Liver (tissue), 9 donors: ENCODE measurements around the gene ATP11B. TPM values are rescaled to one million over a fixed set of nuclear protein-coding genes. Genes with fewer than 3 reads are reported as not detected.

Experiments used
- DNase-seq: peaks from one replicate; pipeline ENCODE4 v3.0.0-alpha.2; 2017; ENCODE audit warnings: low spot score
- H3K27ac ChIP-seq, 2 donors: one replicate each; pipeline ENCODE4 v1.7.0; 2013; ENCODE audit warnings: inconsistent platforms in 2 of 2, low read length in 2 of 2, control low read depth in 1 of 2, low read depth in 1 of 2, mild to moderate bottlenecking in 1 of 2
- H3K27me3 ChIP-seq, 4 donors: one replicate each; pipeline versions ENCODE4 v1.6.1 to v1.7.0; 2013; ENCODE audit warnings: low read length in 3 of 4, inconsistent platforms in 1 of 4, mild to moderate bottlenecking in 1 of 4, moderate library complexity in 1 of 4; ENCODE audit not compliant: control insufficient read depth in 4 of 4, insufficient read depth in 4 of 4
- H3K36me3 ChIP-seq, 4 donors: one replicate each; pipeline versions ENCODE4 v1.6.1 to v1.7.0; 2013; ENCODE audit warnings: low read length in 3 of 4, mild to moderate bottlenecking in 3 of 4, low read depth in 1 of 4, moderate library complexity in 1 of 4; ENCODE audit not compliant: control insufficient read depth in 4 of 4, insufficient read depth in 3 of 4
- H3K4me1 ChIP-seq, 4 donors: one replicate each; pipeline versions ENCODE4 v1.6.1 to v1.7.0; 2013; ENCODE audit warnings: low read length in 3 of 4, mild to moderate bottlenecking in 3 of 4, moderate library complexity in 1 of 4; ENCODE audit not compliant: control insufficient read depth in 4 of 4, insufficient read depth in 4 of 4
- H3K4me3 ChIP-seq, 3 donors: one replicate each; pipeline versions ENCODE4 v1.6.1 to v1.7.0; 2013; ENCODE audit warnings: low read length in 3 of 3, control low read depth in 1 of 3, low read depth in 1 of 3, mild to moderate bottlenecking in 1 of 3
- H3K9ac ChIP-seq, 2 donors: one replicate each; pipeline ENCODE4 v1.7.0; 2013; ENCODE audit warnings: low read length in 2 of 2, mild to moderate bottlenecking in 2 of 2, moderate library complexity in 2 of 2, control low read depth in 1 of 2, low read depth in 1 of 2
- H3K9me3 ChIP-seq, 4 donors: one replicate each; pipeline versions ENCODE4 v1.6.1 to v1.7.0; 2013; ENCODE audit warnings: low read length in 3 of 4; ENCODE audit not compliant: control insufficient read depth in 4 of 4
- FOXA1 ChIP-seq: IDR thresholded peaks from 2 replicates; pipeline ENCODE4 v1.6.1; 2016; ENCODE audit warnings: antibody characterized with exemption
- FOXA2 ChIP-seq: IDR thresholded peaks from 2 replicates; pipeline ENCODE4 v1.6.1; 2016; ENCODE audit warnings: antibody characterized with exemption
- GABPA ChIP-seq, 2 donors: IDR thresholded peaks in 1 of 2; conservative IDR thresholded peaks in 1 of 2; 2 replicates each; pipeline ENCODE4 v1.6.1; 2016; ENCODE audit warnings: antibody characterized with exemption in 2 of 2, mild to moderate bottlenecking in 1 of 2, moderate library complexity in 1 of 2
- HNF4A ChIP-seq, 2 donors: conservative IDR thresholded peaks; 2 replicates each; pipeline ENCODE4 v1.6.1; 2016; ENCODE audit warnings: antibody characterized with exemption in 2 of 2, mild to moderate bottlenecking in 2 of 2
- HNF4G ChIP-seq: IDR thresholded peaks from 2 replicates; pipeline ENCODE4 v1.6.1; 2016; ENCODE audit warnings: antibody characterized with exemption
- JUND ChIP-seq, 2 donors: IDR thresholded peaks; 2 replicates each; pipeline ENCODE4 v1.6.1; 2016; ENCODE audit warnings: antibody characterized with exemption in 2 of 2
- NR2F2 ChIP-seq: IDR thresholded peaks from 2 replicates; pipeline ENCODE4 v1.6.1; 2016; ENCODE audit warnings: antibody characterized with exemption
- RAD21 ChIP-seq, 2 donors: IDR thresholded peaks; 2 replicates each; pipeline ENCODE4 v1.6.1; 2016; ENCODE audit warnings: antibody characterized with exemption in 2 of 2, mild to moderate bottlenecking in 2 of 2
- RXRA ChIP-seq, 2 donors: IDR thresholded peaks; 2 replicates each; pipeline ENCODE4 v1.6.1; 2017 to 2018; ENCODE audit warnings: antibody characterized with exemption in 2 of 2, mild to moderate bottlenecking in 1 of 2
- SP1 ChIP-seq: IDR thresholded peaks from 2 replicates; pipeline ENCODE4 v1.6.1; 2018; ENCODE audit warnings: antibody characterized with exemption, mild to moderate bottlenecking
- TAF1 ChIP-seq: conservative IDR thresholded peaks from 2 replicates; pipeline ENCODE4 v1.6.1; 2016; ENCODE audit warnings: antibody characterized with exemption, mild to moderate bottlenecking
- YY1 ChIP-seq: IDR thresholded peaks from 2 replicates; pipeline ENCODE4 v1.6.1; 2016; ENCODE audit warnings: antibody characterized with exemption, mild to moderate bottlenecking
- WGBS: extraction: QIAGEN DNeasy Blood & Tissue Kit; methylation state at CpG from one replicate; pipeline ENCODE4 v1.1.7; 2013; 5-methylcytosine and 5-hydroxymethylcytosine counted together
- polyA plus RNA-seq, 2 donors: library from polyadenylated mRNA; stranded (reverse) in 1 of 2; unstranded in 1 of 2; fragments of 200-250 nt in 1 of 2; fragments of >200 nt in 1 of 2; fragmentation: Nextera tagmentation in 1 of 2; extraction: Ambion mirVana in 1 of 2; gene quantifications; one replicate each; pipeline versions ENCODE4 v1.2.1 to v1.2.3, GENCODE V29; 2013 to 2015
- total RNA-seq, 2 donors: library from RNA; depleted of rRNA; stranded (reverse); fragments of >200 nt; gene quantifications; one replicate each; pipeline ENCODE4 v1.2.3, GENCODE V29; 2014
- TF ChIP-seq, protein P1 (sequence below): IDR thresholded peaks from 2 replicates; pipeline ENCODE4 v1.6.1; 2016; ENCODE audit warnings: antibody characterized with exemption
- TF ChIP-seq, protein P2 (sequence below): IDR thresholded peaks from 2 replicates; pipeline ENCODE4 v1.6.1; 2016; ENCODE audit warnings: antibody characterized with exemption
- TF ChIP-seq, protein P3 (sequence below): fragments of 150-350 bp; IDR thresholded peaks from 2 replicates; pipeline ENCODE4 v1.5.1; 2017; ENCODE audit warnings: improper control_type of control experiment, low read depth, low read length; ENCODE audit not compliant: missing input control
- TF ChIP-seq, protein P4 (sequence below): IDR thresholded peaks from 2 replicates; pipeline ENCODE4 v1.6.1; 2016; ENCODE audit warnings: antibody characterized with exemption
- TF ChIP-seq, protein P5 (sequence below): IDR thresholded peaks from 2 replicates; pipeline ENCODE4 v1.6.1; 2016; ENCODE audit warnings: antibody characterized with exemption, mild to moderate bottlenecking
- donor health status: healthy.
- donor health status: healthy.
- donor health status: healthy.
- donor health status: healthy.
- donor health status: healthy.

Gene ATP11B
- total and polyA plus RNA-seq, 4 donors, result 5.9 to 49.6 (median 19.0) TPM

DNA sequence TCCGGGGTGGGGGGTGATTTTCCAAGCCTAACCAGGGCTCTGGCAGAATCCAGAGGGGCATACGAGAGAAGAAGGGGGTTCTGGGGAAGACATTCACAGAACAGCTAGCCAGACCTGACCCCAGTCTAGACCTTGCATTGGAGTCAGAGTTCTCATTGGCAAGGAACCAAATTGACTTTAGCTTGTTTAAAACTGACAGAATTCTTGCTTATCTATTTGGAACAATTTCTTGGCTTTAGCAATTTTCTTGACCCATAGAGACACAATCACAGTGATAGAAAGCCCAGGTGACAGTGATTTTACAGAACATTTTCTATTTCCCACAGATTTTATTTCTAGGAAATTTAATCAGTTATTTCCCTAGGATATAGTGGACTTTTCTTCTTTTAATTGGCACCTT is 23.6 kb upstream of the ATP11B start:
- H3K27ac ChIP-seq, result no peak overlapping the region
- no peak for DNase-seq
- WGBS, result 69% methylated on average over 2 of the region's 2 CpGs
- no peak overlapping the region for H3K9ac ChIP-seq
- TF ChIP-seq FOXA2 (no peak), SP1 (no peak), JUND (IDR thresholded peaks at IDR 0.05) (no peak), HNF4G (no peak), HNF4A (conservative IDR thresholded peaks at IDR 0.05) (no peak), GABPA (IDR thresholded peaks at IDR 0.05 in 1 of 2, conservative IDR thresholded peaks at IDR 0.05 in 1 of 2) (no peak), TAF1 (no peak), NR2F2 (no peak)
- TF ChIP-seq, protein P1, sequence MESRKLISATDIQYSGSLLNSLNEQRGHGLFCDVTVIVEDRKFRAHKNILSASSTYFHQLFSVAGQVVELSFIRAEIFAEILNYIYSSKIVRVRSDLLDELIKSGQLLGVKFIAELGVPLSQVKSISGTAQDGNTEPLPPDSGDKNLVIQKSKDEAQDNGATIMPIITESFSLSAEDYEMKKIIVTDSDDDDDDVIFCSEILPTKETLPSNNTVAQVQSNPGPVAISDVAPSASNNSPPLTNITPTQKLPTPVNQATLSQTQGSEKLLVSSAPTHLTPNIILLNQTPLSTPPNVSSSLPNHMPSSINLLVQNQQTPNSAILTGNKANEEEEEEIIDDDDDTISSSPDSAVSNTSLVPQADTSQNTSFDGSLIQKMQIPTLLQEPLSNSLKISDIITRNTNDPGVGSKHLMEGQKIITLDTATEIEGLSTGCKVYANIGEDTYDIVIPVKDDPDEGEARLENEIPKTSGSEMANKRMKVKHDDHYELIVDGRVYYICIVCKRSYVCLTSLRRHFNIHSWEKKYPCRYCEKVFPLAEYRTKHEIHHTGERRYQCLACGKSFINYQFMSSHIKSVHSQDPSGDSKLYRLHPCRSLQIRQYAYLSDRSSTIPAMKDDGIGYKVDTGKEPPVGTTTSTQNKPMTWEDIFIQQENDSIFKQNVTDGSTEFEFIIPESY, result no peak
- TF ChIP-seq, protein P2, sequence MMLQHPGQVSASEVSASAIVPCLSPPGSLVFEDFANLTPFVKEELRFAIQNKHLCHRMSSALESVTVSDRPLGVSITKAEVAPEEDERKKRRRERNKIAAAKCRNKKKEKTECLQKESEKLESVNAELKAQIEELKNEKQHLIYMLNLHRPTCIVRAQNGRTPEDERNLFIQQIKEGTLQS, result no peak
- TF ChIP-seq, protein P3, sequence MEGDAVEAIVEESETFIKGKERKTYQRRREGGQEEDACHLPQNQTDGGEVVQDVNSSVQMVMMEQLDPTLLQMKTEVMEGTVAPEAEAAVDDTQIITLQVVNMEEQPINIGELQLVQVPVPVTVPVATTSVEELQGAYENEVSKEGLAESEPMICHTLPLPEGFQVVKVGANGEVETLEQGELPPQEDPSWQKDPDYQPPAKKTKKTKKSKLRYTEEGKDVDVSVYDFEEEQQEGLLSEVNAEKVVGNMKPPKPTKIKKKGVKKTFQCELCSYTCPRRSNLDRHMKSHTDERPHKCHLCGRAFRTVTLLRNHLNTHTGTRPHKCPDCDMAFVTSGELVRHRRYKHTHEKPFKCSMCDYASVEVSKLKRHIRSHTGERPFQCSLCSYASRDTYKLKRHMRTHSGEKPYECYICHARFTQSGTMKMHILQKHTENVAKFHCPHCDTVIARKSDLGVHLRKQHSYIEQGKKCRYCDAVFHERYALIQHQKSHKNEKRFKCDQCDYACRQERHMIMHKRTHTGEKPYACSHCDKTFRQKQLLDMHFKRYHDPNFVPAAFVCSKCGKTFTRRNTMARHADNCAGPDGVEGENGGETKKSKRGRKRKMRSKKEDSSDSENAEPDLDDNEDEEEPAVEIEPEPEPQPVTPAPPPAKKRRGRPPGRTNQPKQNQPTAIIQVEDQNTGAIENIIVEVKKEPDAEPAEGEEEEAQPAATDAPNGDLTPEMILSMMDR, result no peak
- no peaks in the 10 kb centered on the region for H3K27me3 ChIP-seq
- no peak overlapping the region for H3K4me3 ChIP-seq
- H3K36me3 ChIP-seq, result no peaks in the 10 kb centered on the region
- no peaks in the 10 kb centered on the region for H3K9me3 ChIP-seq
- H3K4me1 ChIP-seq, result peaks cover 0 to 7% (median 3%) of the 10 kb centered on the region in 4 donors

DNA sequence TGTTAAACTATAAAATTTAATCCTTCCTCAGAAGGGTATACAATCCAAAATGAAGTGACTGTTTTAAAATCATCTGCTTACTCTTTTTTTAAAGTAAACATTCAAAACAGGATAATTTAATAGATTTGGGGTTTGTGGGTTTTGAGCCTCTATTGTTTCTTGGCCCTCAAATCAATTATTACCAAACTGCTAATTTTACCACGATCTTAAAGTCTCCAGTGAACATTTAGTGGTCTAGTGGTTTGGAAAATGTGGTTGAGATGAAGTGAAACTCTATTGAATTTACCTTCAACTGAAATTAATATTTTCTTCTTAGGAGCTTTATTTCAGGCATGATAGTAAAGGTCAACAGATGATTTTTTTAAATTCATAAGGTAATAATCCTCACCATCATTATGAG is 11.2 kb upstream of the ATP11B start:
- DNase-seq, result no peak
- Histone ChIP-seq H3K4me3 (no peak overlapping the region), H3K9ac (no peak overlapping the region), H3K27ac (no peak overlapping the region), H3K36me3 (no peaks in the 10 kb centered on the region), H3K27me3 (no peaks in the 10 kb centered on the region), H3K4me1 (no peaks in the 10 kb centered on the region), H3K9me3 (peaks cover 0 to 2% (median under 1%) of the 10 kb centered on the region in 4 donors)
- TF ChIP-seq FOXA2, result no peak
- no peak for TF ChIP-seq NR2F2
- TF ChIP-seq, protein P3, result no peak
- TF ChIP-seq, protein P4, sequence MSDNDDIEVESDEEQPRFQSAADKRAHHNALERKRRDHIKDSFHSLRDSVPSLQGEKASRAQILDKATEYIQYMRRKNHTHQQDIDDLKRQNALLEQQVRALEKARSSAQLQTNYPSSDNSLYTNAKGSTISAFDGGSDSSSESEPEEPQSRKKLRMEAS, result no peak
- TF ChIP-seq FOXA1, result no peak
- no peak for TF ChIP-seq TAF1
- TF ChIP-seq, protein P5, sequence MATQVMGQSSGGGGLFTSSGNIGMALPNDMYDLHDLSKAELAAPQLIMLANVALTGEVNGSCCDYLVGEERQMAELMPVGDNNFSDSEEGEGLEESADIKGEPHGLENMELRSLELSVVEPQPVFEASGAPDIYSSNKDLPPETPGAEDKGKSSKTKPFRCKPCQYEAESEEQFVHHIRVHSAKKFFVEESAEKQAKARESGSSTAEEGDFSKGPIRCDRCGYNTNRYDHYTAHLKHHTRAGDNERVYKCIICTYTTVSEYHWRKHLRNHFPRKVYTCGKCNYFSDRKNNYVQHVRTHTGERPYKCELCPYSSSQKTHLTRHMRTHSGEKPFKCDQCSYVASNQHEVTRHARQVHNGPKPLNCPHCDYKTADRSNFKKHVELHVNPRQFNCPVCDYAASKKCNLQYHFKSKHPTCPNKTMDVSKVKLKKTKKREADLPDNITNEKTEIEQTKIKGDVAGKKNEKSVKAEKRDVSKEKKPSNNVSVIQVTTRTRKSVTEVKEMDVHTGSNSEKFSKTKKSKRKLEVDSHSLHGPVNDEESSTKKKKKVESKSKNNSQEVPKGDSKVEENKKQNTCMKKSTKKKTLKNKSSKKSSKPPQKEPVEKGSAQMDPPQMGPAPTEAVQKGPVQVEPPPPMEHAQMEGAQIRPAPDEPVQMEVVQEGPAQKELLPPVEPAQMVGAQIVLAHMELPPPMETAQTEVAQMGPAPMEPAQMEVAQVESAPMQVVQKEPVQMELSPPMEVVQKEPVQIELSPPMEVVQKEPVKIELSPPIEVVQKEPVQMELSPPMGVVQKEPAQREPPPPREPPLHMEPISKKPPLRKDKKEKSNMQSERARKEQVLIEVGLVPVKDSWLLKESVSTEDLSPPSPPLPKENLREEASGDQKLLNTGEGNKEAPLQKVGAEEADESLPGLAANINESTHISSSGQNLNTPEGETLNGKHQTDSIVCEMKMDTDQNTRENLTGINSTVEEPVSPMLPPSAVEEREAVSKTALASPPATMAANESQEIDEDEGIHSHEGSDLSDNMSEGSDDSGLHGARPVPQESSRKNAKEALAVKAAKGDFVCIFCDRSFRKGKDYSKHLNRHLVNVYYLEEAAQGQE, result no peak
- no peak for TF ChIP-seq HNF4A (conservative IDR thresholded peaks at IDR 0.05)
- no peak for TF ChIP-seq SP1
- TF ChIP-seq, protein P1, result no peak
- no peak for TF ChIP-seq YY1
- TF ChIP-seq RAD21 (IDR thresholded peaks at IDR 0.05), result no peak
- TF ChIP-seq GABPA (IDR thresholded peaks at IDR 0.05 in 1 of 2, conservative IDR thresholded peaks at IDR 0.05 in 1 of 2), result no peak
- TF ChIP-seq, protein P2, result no peak
- TF ChIP-seq HNF4G, result no peak
- no peak for TF ChIP-seq RXRA (IDR thresholded peaks at IDR 0.05)
- 86% methylated on average over 1 of the region's 1 CpG for WGBS
